ENCODE data around the gene AOC2. TPM values are rescaled to one million over a fixed set of nuclear protein-coding genes. Genes with fewer than 3 reads are reported as not detected.
"Not testable (repeated sequence)": the region's sequence is repeated elsewhere in the genome, so short reads cannot be mapped to it uniquely, and the experiment has no call there.

AOC2 gene
- total RNA-seq, 1 donor, result 1.3 TPM

- no peak for DNase-seq (ENCODE audit: low read depth in 2 of 3, low spot score in 2 of 3)
Measured at GRCh38 chr17:42879596-42879985, 35.2 kb downstream of the AOC2 start.

GRCh38 chr17:42880776-42881310 lies 36.5 kb downstream of the AOC2 start:
- DNase-seq (ENCODE audit: low read depth in 2 of 3, low spot score in 2 of 3), result no peak

GRCh38 chr17:42881706-42882105 lies 37.3 kb downstream of the AOC2 start:
- not testable (repeated sequence) for DNase-seq (ENCODE audit: low read depth in 2 of 3, low spot score in 2 of 3)

- DNase-seq (ENCODE audit: low read depth in 2 of 3, low spot score in 2 of 3), result no peak
Measured at GRCh38 chr17:42882166-42882565, 37.8 kb downstream of the AOC2 start.

- DNase-seq (ENCODE audit: low read depth in 2 of 3, low spot score in 2 of 3), result no peak
Measured at GRCh38 chr17:42883802-42884558, 39.6 kb downstream of the AOC2 start.

- not testable (repeated sequence) for DNase-seq (ENCODE audit: low read depth in 2 of 3, low spot score in 2 of 3)
Measured at GRCh38 chr17:42885806-42886205, 41.4 kb downstream of the AOC2 start.

- peak in 1 of 3 donors; percentile 22 for DNase-seq (ENCODE audit: low read depth in 2 of 3, low spot score in 2 of 3)
Measured at GRCh38 chr17:42886283-42887176, 42.1 kb downstream of the AOC2 start.

- no peak for DNase-seq (ENCODE audit: low read depth in 2 of 3, low spot score in 2 of 3)
Measured at GRCh38 chr17:42889809-42890208, 45.4 kb downstream of the AOC2 start.

GRCh38 chr17:42891539-42892152 lies 47.3 kb downstream of the AOC2 start:
- DNase-seq (ENCODE audit: low read depth in 2 of 3, low spot score in 2 of 3), result no peak

GRCh38 chr17:42893359-42893758 lies 49.0 kb downstream of the AOC2 start:
- DNase-seq (ENCODE audit: low read depth in 2 of 3, low spot score in 2 of 3), result peak in 1 of 3 donors; percentile 18

GRCh38 chr17:42894283-42895184 lies 50.2 kb downstream of the AOC2 start:
- DNase-seq (ENCODE audit: low read depth in 2 of 3, low spot score in 2 of 3), result no peak

- no peak for DNase-seq (ENCODE audit: low read depth in 2 of 3, low spot score in 2 of 3)
Measured at GRCh38 chr17:42895185-42895555, 50.8 kb downstream of the AOC2 start.

- no peak for DNase-seq (ENCODE audit: low read depth in 2 of 3, low spot score in 2 of 3)
Measured at GRCh38 chr17:42898147-42898811, 53.9 kb downstream of the AOC2 start.

GRCh38 chr17:42899981-42900380 lies 55.6 kb downstream of the AOC2 start:
- DNase-seq (ENCODE audit: low read depth in 2 of 3, low spot score in 2 of 3), result not testable (repeated sequence)

Small RNA genes lying within 50 kb of the gene (small RNA-seq; reads per million reads assigned to genes)
- gene MIR6781, result not detected
- gene RNU6-287P, result not detected

Other genes with a start within 250 kb of the AOC2 start
- gene RETREG3, start 235.2 kb upstream of the AOC2 start, total RNA-seq, result 72.2 TPM
- 25.3 TPM for gene TUBG1, start 234.9 kb upstream of the AOC2 start, total RNA-seq
- 5.4 TPM for gene TUBG2, start 185.3 kb upstream of the AOC2 start, total RNA-seq
- 0.27 TPM for gene PLEKHH3, start 167.6 kb upstream of the AOC2 start, total RNA-seq
- 1.1 TPM for gene CCR10, start 162.7 kb upstream of the AOC2 start, total RNA-seq
- 0.81 TPM for gene CNTNAP1, start 162.0 kb upstream of the AOC2 start, total RNA-seq
- 35.8 TPM for gene EZH1, start 99.5 kb upstream of the AOC2 start, total RNA-seq
- 0.27 TPM for gene RAMP2, start 83.4 kb upstream of the AOC2 start, total RNA-seq
- 45.5 TPM for gene VPS25, start 71.1 kb upstream of the AOC2 start, total RNA-seq
- gene WNK4, start 64.0 kb upstream of the AOC2 start, total RNA-seq, result under 0.01 TPM
- 56.6 TPM for gene COA3, start 45.9 kb upstream of the AOC2 start, total RNA-seq
- gene CNTD1, start 45.7 kb upstream of the AOC2 start, total RNA-seq, result under 0.01 TPM
- gene BECN1, start 20.3 kb upstream of the AOC2 start, total RNA-seq, result 67.9 TPM
- gene PSME3, start 11.2 kb upstream of the AOC2 start, total RNA-seq, result 39.0 TPM
- gene AOC3, start 6.6 kb downstream of the AOC2 start, total RNA-seq, result 0.27 TPM
- gene G6PC1, start 56.2 kb downstream of the AOC2 start, total RNA-seq, result not detected
- 15.9 TPM for gene AARSD1, start 119.9 kb downstream of the AOC2 start, total RNA-seq
- 3.0 TPM for gene PTGES3L, start 135.5 kb downstream of the AOC2 start, total RNA-seq
- 12.7 TPM for gene RUNDC1, start 136.0 kb downstream of the AOC2 start, total RNA-seq
- 2,332 TPM for gene RPL27, start 153.8 kb downstream of the AOC2 start, total RNA-seq
- gene IFI35, start 162.2 kb downstream of the AOC2 start, total RNA-seq, result 47.9 TPM
- 116 TPM for gene VAT1, start 177.8 kb downstream of the AOC2 start, total RNA-seq
- 0.27 TPM for gene RND2, start 180.7 kb downstream of the AOC2 start, total RNA-seq